Left lobe of liver (tissue), 2 donors: ENCODE data around the gene CABP1. TPM values are rescaled to one million over a fixed set of nuclear protein-coding genes. Genes with fewer than 3 reads are reported as not detected.
"Not testable (repeated sequence)": the region's sequence is repeated elsewhere in the genome, so short reads cannot be mapped to it uniquely, and the experiment has no call there.

Experiments used
- ATAC-seq: fragments of 200-7000 bp; cut with Tn5 transposase; one replicate; pipeline ENCODE4 v1.9.1; 2020; ENCODE audit warnings: mild to moderate bottlenecking, moderate library complexity
- DNase-seq: peaks from one replicate; pipeline ENCODE4 v3.0.0-alpha.2; 2020; ENCODE audit warnings: low spot score
- total RNA-seq: library from RNA; stranded (reverse); gene quantifications from one replicate; pipeline ENCODE4 v1.2.1, GENCODE V29; 2021
- donor health status: DM: no; HTN: no; CAD: no; lungs with moderate emphysema.
- donor health status: DM: no; HTN: yes; CAD: no.

The CABP1 gene
- total RNA-seq, result 0.10 TPM

GRCh38 chr12:120639771-120640721 is at the start of gene CABP1:
Gene CABP1 (plus strand): TSS chr12:120640626. CDS start chr12:120640686, 60 bp downstream.
- ATAC-seq, result peak; percentile 65
- no peak for DNase-seq

- ATAC-seq (peak; percentile 74), DNase-seq (no peak)
Measured at GRCh38 chr12:120590741-120591407, 49.6 kb upstream of the CABP1 start.

DNA sequence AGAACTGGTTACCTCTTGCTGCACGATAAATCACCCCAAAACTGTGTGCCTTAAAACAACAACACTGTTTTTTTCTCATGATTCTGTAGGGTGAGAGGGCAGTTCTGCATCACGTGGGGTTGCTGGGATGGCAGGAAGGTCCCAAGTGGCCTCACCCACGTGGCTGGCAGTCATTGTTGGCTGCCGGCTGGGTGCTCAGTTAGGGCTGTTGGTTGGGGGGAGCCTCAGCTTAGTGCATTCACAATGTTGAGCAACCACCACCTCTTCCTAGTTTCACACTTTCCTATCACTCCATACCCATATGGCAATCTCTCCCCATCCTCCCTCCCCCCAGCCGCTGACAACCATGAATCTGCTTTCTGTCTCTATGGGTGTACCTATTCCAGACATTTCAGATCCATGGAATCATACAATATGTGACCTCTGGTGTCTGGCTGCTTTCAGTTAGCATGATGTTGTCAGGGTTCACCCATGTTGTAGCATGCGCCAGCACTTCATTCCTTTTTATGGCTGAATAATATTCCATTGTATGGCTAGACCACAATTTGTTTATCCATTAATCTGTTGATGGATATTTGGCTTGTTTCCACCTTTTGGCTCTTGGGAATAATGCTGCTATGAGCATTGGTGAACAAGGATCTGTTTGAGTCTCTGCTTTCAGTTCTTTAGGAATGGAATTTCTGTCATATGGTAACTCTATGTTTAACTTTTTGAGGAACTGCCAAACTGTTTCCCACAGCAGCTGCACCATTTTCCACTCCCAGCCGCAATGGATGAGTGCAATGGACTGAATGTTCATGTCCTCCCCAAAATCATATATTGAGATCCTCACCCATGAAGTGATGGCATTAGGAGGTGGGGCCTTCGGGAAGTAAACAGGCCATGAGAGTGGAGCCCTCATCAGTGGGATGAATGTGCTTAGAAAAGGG is 48.0 kb upstream of the CABP1 start:
- no peak for ATAC-seq
- DNase-seq, result no peak

GRCh38 chr12:120596901-120597300 is 43.5 kb upstream of the CABP1 start:
- DNase-seq (no peak), ATAC-seq (no peak)

DNA sequence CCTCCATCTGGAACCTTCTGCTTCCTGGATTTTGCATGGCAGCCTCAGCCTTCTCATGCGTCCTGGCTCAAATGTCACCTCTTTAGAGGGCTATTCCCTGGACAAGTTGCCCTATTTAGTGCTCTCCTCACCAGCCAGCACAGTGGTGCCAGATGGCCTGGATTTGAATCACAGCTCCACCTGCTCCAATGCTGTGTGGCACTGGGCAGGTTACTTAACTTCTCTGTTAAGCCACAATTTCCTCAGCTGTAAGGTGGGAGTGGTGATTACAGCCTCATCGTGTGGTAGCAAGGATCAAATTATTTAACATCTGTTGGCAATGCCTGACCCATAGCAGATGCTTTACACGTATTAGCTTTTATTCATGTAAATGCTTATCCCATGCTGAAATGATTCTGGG is 42.6 kb upstream of the CABP1 start:
- no peak for DNase-seq
- no peak for ATAC-seq

DNA sequence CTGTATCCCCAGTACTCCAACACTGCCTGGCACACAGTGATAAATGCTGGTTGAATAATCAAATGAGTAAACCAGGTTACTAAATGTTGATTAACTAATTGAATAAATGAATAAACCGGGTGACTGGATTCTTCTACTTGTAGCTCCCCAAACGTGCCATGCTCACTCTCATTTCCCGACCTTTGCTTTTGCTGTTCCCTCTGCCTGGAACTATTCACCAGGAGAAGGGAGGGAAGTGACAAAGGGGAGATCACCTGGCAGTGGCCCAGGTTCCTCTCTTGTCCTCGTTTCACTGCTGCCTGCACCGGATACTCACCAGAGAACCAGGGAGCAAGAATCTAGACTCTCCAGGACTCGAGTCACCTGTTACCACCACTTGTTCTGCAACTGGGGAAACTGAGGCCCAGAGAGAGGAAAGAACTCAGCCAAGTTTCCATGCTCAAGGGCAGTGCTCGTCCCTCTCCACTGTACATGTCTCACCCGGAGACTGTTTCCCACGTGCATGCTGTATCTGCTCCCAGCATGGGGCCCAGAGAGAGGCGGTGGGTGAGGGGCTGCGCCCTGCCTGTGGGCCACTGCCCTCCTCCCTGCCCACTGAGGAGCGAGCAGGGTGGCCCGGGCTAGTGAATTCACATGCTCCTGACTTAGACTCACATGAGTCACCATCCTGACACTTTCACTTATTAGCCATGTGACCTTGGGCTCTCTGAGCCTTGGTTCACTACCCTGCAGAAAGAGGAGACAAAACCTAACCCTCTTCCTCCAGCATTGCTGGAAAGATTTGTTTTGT is 41.6 kb upstream of the CABP1 start:
- ATAC-seq (no peak), DNase-seq (no peak)

- ATAC-seq (no peak), DNase-seq (no peak)
Measured at GRCh38 chr12:120599672-120600552, 40.5 kb upstream of the CABP1 start.

- DNase-seq, ATAC-seq: not testable (repeated sequence)
Measured at GRCh38 chr12:120602416-120602815, 38.0 kb upstream of the CABP1 start.

DNA sequence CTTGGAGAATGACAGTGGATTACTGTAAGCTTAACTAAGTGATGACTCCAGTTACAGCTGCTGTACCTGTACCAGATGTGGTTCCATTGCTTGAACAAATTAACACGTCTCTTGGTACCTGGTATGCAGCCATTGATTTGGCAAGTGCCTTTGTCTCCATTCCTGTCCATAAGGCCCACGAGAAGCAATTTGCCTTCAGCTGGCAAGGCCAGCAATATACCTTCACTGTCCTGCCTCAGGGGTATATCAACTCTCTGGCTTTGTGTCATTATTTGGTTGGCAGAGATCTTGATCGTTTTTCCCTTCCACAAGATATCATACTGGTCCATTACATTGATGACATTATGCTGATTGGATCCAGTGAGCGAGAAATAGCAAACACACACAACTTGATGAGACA is 29.9 kb upstream of the CABP1 start:
- no peak for ATAC-seq

DNA sequence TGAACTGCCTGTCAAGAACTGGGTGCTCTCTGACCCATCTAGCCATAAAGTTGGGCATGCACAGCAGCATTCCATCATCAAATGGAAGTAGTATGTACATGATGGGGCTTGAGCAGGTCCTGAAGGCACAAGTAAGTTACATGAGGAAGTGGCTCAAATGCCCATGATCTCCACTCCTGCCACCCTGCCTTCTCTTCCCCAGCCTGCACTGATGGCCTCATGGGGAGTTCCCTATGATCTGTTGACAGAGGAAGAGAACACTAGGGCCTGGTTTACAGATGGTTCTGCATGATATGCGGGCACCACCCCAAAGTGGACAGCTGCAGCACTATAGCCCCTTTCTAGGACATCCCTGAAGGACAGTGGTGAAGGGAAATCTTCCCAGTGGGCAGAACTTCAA is 28.9 kb upstream of the CABP1 start:
- not testable (repeated sequence) for ATAC-seq, DNase-seq

More for the DNA sequence above, 29.9 kb upstream of the CABP1 start:
- DNase-seq, result no peak

- no peak for ATAC-seq
- no peak for DNase-seq
Measured at GRCh38 chr12:120614848-120615247, 25.6 kb upstream of the CABP1 start.

DNA sequence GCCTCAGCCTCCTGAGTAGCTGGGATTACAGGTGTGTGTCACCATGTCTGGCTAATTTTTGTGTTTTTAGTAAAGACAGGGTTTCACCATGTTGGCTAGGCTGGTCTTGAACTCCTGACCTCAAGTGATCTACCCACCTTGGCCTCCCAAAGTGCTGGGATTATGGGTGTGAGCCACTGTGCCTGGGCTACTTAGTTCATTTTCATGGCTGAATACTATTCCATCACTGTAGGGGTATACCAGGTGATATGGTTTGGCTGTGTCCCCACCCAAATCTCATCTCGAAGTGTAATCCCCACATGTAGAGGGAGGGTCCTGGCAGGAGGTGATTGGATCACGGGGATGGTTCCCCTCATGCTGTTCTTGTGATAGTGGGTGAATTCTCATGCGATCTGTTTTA is 23.2 kb upstream of the CABP1 start:
- DNase-seq, ATAC-seq: not testable (repeated sequence)

- ATAC-seq, DNase-seq: not testable (repeated sequence)
Measured at GRCh38 chr12:120617767-120618166, 22.7 kb upstream of the CABP1 start.

DNA sequence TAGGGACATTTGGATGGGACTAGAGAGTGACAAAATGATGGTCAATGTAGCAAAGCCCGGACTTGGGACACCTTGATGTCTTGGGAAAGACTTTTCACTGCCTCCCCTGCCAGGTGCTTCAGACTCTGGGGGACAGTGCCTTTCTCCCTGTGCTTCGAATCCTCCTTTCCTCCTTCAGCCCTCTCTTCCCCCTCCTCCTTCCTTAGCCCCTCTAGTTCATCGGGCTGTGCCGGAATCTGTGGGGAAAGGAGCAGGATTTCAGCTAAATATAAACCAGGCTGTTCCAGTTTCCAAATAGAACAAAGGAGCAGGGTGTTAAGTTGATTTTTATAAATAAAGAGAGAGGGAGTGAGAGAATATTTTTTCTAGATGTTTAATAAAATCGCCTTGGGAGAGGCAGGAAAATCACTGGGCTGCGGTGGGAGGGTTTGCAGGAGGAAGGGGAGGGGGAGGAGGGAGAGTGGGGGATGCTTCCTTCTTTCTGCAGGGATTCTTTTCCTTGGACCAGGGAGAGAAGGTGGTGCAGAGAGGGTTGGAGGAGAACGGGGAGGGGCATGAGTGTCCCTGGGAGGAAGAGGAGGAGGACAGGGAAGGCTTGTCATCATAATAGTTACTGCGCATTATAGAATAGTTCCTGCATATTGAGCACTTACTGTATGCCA is 21.3 kb upstream of the CABP1 start:
- ATAC-seq (no peak), DNase-seq (no peak)

- no peak for DNase-seq
- ATAC-seq, result no peak
Measured at GRCh38 chr12:120620624-120621023, 19.8 kb upstream of the CABP1 start.

DNA sequence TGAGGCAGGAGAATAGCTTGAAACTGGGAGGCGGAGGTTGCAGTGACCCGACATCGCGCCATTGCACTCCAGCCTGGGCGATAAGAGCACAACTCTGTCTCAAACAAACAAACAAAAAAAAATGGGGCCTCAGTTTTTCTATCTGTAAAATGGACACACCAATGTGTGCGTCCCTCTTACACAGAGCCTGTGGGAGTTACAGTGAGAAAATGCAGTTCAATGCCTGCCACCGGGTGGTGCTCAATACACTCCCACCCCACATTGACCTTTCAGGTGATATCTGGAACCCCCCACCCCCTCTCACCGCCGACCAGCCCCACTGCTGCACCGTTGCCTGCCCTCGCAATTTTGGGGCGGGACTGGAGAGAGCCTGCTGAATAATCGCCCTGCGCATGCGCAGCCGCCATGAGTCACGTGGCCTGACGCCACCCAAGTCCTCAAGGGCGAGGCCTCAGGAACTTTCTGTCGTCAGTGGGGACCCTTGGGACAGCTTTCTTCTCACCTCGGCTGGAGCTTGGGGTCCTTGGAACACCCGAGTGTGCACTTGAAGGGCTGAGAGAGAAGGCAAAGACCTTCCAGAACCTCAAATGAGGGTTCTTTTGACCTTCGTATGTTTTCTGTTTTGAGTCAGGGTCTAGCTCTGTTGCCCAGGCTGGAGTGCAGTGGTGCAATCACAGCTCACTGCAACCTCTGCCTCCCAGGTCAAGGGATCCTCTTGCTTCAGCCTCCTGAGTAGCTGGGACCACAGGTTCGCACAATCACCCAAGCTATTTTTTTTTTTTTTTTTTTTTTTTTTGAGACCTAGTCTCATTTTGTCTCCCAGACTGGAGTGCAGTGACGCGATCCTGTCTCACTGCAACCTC is 14.6 kb upstream of the CABP1 start:
- no peak for DNase-seq
- no peak for ATAC-seq

DNA sequence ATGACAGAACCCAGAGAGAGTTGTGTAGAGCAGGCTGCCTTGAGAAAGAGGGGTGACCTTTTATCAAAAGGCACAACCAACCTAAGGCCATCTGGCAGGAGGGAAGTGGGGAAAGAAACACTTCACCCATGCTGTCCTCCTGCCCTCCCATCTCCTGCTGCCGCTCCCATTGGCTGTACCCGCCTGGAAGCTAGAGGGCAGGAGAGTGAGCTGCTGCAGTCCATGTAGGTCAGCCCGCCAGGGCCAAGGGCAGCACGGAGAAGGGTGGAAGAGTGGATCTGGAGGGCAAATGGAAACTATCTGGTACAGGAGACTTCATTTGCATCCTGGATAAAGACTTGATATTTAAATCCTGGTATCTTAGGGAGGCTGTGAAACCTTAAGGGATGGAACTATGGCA is 11.5 kb upstream of the CABP1 start:
- ATAC-seq, result peak; percentile 82
- no peak for DNase-seq
